ENCODE measurements around the gene PXMP2. TPM values are rescaled to one million over a fixed set of nuclear protein-coding genes. Genes with fewer than 3 reads are reported as not detected.

PXMP2 gene
- total RNA-seq, 4 donors from 2014 or later, result 22.6 to 91.4 (median 31.9) TPM

DNA sequence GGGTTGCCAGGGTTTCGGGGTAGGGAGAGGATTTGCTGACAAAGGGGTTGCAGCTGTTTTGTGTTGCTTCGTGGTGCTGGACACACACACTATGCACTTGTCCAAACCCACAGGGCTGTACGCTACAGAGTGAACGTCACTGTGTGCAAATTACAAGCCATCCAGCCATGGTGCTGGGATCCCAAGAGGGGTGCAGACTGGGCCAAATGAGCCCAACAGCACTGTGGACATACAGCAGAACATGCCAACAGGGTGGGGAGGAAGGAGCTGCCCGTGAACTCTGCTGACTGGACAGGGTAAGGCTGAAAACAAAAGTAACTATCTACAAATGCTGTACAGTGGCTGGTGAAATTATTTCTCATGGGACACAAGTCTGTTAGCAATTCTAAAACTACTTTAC, 25.4 kb upstream of the PXMP2 start:
- TF ChIP-seq, protein P1, sequence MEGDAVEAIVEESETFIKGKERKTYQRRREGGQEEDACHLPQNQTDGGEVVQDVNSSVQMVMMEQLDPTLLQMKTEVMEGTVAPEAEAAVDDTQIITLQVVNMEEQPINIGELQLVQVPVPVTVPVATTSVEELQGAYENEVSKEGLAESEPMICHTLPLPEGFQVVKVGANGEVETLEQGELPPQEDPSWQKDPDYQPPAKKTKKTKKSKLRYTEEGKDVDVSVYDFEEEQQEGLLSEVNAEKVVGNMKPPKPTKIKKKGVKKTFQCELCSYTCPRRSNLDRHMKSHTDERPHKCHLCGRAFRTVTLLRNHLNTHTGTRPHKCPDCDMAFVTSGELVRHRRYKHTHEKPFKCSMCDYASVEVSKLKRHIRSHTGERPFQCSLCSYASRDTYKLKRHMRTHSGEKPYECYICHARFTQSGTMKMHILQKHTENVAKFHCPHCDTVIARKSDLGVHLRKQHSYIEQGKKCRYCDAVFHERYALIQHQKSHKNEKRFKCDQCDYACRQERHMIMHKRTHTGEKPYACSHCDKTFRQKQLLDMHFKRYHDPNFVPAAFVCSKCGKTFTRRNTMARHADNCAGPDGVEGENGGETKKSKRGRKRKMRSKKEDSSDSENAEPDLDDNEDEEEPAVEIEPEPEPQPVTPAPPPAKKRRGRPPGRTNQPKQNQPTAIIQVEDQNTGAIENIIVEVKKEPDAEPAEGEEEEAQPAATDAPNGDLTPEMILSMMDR (IDR thresholded peaks at IDR 0.05), result no peak
- no peak for ATAC-seq (ENCODE audit: low FRiP score)
- no peak for DNase-seq (ENCODE audit: low spot score)

- DNase-seq (ENCODE audit: low spot score) (no peak), ATAC-seq (ENCODE audit: low FRiP score) (no peak)
- TF ChIP-seq, protein P1 (IDR thresholded peaks at IDR 0.05), result no peak
Observed at GRCh38 chr12:132662901-132663755, 24.3 kb upstream of the PXMP2 start.

DNA sequence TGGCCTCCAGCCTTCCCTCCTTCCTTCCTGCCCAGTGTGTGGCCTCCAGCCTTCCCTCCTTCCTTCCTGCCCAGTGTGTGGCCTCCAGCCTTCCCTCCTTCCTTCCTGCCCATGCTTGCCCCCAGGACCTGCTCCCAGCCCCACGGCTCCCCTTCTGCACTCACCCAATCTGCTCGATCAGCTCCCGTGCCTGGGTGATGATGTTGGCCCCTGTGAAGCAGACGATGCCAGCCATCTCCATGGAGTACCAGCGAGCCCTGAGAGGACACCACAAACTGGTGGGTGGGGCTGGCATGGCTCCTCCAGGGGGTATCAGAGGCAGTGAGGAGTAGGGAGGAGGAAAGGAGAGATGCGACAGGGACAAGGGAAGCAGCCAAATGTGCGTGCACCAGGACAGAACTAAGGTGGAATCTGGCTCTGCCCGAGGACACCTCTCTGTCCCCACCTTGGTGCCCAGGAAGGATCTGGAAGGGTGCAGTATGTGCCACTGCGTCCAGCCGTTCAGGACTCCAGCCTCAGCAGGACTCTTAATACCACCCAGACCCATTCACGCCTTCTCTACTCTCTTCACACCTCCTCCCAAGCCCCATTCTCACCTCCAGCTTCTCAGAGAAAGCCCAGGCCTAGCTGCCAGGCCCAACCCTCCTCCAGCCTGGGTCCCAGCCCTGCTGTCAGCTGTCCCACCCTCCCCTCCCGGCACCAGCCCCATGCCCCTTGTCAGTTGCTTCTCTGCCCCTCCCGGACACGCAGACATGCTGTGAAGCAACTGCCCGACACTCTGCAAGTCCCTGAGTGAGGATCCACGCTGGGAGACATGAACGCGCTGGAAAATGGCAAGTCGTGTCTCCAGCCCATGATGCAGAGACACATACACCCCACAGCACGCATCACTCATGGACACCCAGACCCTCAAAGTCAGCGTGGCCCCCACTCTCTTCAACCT, 22.9 kb upstream of the PXMP2 start:
- TF ChIP-seq, protein P1 (IDR thresholded peaks at IDR 0.05), result no peak
- ATAC-seq (ENCODE audit: low FRiP score), result no peak
- DNase-seq (ENCODE audit: low spot score), result no peak

DNA sequence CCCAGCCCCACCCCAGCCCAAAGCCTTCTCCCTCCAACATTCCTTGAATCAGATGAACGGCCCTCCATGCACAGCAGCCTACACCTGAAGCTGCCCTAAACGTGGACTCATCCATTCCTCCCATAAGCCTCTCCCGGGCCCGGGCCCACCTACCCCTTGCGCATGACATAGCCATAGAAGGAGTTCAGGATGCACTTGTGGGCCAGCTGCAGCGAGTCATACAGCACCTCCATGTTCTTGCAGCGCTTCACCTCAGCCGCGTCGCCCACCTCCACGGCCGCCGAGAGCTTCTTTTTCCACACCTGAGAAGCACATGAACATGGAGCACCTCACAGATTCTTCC, 22.3 kb upstream of the PXMP2 start:
- no peak for ATAC-seq (ENCODE audit: low FRiP score)
- TF ChIP-seq, protein P1 (IDR thresholded peaks at IDR 0.05), result no peak
- DNase-seq (ENCODE audit: low spot score), result no peak

- no peak for ATAC-seq (ENCODE audit: low FRiP score)
- DNase-seq (ENCODE audit: low spot score), result no peak
- TF ChIP-seq, protein P1 (IDR thresholded peaks at IDR 0.05), result no peak
Observed at GRCh38 chr12:132665794-132666193, 21.6 kb upstream of the PXMP2 start.

DNA sequence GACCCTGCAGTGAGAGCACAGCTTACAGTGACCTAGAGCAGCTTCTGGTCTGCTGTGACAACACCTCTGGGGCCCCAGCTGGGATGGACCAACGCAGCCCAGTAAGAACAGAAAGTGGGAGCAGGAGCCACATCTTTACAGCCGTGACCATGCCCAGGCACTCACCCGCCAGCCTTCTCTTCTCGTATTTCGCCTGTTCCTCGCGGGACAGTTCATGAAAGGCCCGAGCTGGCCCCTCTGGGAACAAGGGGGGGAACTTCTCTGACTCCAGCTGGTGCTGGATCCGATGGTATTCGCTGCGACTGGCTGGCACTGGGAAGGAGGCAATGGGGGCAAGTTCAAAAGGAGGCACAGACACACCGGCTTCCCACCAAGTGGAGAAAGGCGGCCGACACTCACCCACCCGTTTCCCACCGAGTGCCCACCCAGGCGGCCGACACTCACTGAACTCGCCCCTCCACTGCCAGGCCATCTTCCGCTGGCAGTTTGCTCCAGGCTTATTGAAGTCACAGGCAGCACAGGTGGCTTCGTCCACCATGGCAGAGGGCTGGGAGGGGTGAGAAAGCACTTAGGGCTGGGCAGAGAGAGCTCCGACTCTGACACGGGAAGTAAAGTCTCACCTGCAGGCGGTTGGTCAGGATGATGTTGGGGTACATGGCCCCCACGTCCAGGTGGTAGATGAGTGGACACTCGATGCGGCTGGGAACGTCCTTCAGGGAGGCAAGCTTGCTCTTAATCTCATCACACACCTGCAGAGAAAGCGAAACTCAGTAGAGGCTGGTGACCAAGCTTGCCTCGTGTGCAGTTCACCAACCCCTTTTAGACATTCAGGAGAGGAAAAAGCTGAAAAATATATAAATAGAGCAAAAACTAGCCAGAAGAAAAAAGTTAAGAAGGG, 18.9 kb upstream of the PXMP2 start:
- DNase-seq (ENCODE audit: low spot score) (no peak), ATAC-seq (ENCODE audit: low FRiP score) (no peak)
- TF ChIP-seq, protein P1 (IDR thresholded peaks at IDR 0.05), result no peak
